Esophagus (tissue), 2 donors: ENCODE data around the gene FMNL2. TPM values are rescaled to one million over a fixed set of nuclear protein-coding genes. Genes with fewer than 3 reads are reported as not detected.

ENCODE experiments used
- H3K27ac ChIP-seq, 2 donors: one replicate each; pipeline ENCODE4 v1.5.1; 2013; ENCODE audit warnings: low read depth in 2 of 2, mild to moderate bottlenecking in 2 of 2, inconsistent platforms in 1 of 2, low read length in 1 of 2, moderate library complexity in 1 of 2
- H3K27me3 ChIP-seq, 2 donors: one replicate each; pipeline ENCODE4 v1.6.1; 2013; ENCODE audit warnings: low read length in 2 of 2, control low read depth in 1 of 2, mild to moderate bottlenecking in 1 of 2; ENCODE audit not compliant: insufficient read depth in 2 of 2, control insufficient read depth in 1 of 2
- H3K36me3 ChIP-seq, 2 donors: one replicate each; pipeline ENCODE4 v1.6.1; 2013; ENCODE audit warnings: low read length in 1 of 2; ENCODE audit not compliant: control insufficient read depth in 2 of 2, insufficient read depth in 2 of 2
- H3K4me1 ChIP-seq, 2 donors: one replicate each; pipeline ENCODE4 v1.6.1; 2013; ENCODE audit warnings: low read length in 1 of 2; ENCODE audit not compliant: control insufficient read depth in 2 of 2, insufficient read depth in 2 of 2
- H3K4me3 ChIP-seq, 2 donors: one replicate each; pipeline ENCODE4 v1.5.1; 2013; ENCODE audit warnings: low read length in 2 of 2, mild to moderate bottlenecking in 2 of 2, low read depth in 1 of 2, moderate library complexity in 1 of 2
- H3K9me3 ChIP-seq, 2 donors: one replicate each; pipeline ENCODE4 v1.6.1; 2013; ENCODE audit warnings: mild to moderate bottlenecking in 2 of 2, low read depth in 1 of 2, low read length in 1 of 2, moderate library complexity in 1 of 2; ENCODE audit not compliant: control insufficient read depth in 2 of 2, insufficient read depth in 1 of 2
- WGBS, 2 donors: extraction: QIAGEN DNeasy Blood & Tissue Kit; methylation state at CpG; one replicate each; pipeline ENCODE4 v1.1.7; 2013; 5-methylcytosine and 5-hydroxymethylcytosine counted together
- polyA plus RNA-seq, 2 donors: library from polyadenylated mRNA; stranded (reverse); fragments of 200-250 nt; gene quantifications; one replicate each; pipeline ENCODE4 v1.2.3, GENCODE V29; 2013
- donor health status: healthy with polysubstance abuse.
- donor health status: Bipolar disorder and iron deficiency.

The FMNL2 gene
- polyA plus RNA-seq, result 1 to 10 TPM; 4.2 to 5.3 TPM

GRCh38 chr2:152335016-152335725 lies at the start of gene FMNL2:
FMNL2 (plus strand) TSS chr2:152335174.
- Histone ChIP-seq H3K27me3 (no peaks in the 10 kb centered on the region), H3K4me3 (peak within 1 kb of the TSS; percentile 67 to 93), H3K4me1 (no peaks in the 10 kb centered on the region), H3K9me3 (no peaks in the 10 kb centered on the region), H3K36me3 (no peaks in the 10 kb centered on the region), H3K27ac (peak within 1 kb of the TSS; percentile 29 to 68)
- 0 to 1% methylated on average over 61 to 85 of the region's 85 CpGs for whole genome bisulfite sequencing, 2 donors

GRCh38 chr2:152292991-152293390 lies 42.0 kb upstream of the FMNL2 start:
- Histone ChIP-seq H3K27me3 (no peaks in the 10 kb centered on the region), H3K4me3 (no peak overlapping the region), H3K36me3 (no peaks in the 10 kb centered on the region), H3K27ac (no peak overlapping the region), H3K9me3 (no peaks in the 10 kb centered on the region), H3K4me1 (no peaks in the 10 kb centered on the region)

GRCh38 chr2:152297715-152298114 lies 37.3 kb upstream of the FMNL2 start:
- 97 to 98% methylated on average over 2 of the region's 2 CpGs for WGBS, 2 donors
- H3K36me3 ChIP-seq, result no peaks in the 10 kb centered on the region
- H3K27me3 ChIP-seq, result no peaks in the 10 kb centered on the region
- no peaks in the 10 kb centered on the region for H3K9me3 ChIP-seq
- no peaks in the 10 kb centered on the region for H3K4me1 ChIP-seq
- H3K4me3 ChIP-seq, result no peak overlapping the region
- H3K27ac ChIP-seq, result no peak overlapping the region

DNA sequence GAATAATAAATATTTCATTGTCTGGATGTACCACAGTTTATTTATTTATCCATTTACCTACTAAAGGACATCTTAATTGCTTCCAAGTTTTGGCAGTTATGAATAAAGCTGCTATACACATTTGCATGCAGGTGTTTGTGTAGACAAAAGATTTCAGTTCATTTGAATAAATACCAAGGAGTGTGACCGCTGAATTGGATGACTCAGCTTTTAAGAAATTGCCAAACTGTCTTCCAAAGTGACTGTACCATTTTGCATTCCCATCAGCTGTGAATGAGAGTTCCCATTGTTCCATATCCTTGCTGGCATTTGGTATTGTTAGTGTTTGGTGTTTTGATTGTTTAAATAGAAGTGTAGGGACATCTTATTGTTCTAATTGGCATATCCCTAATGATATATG lies 36.2 kb upstream of the FMNL2 start:
- Histone ChIP-seq H3K4me3 (no peak overlapping the region), H3K27me3 (no peaks in the 10 kb centered on the region), H3K4me1 (no peaks in the 10 kb centered on the region), H3K36me3 (no peaks in the 10 kb centered on the region), H3K9me3 (no peaks in the 10 kb centered on the region), H3K27ac (no peak overlapping the region)
- 35 to 59% methylated on average over 1 of the region's 1 CpG for WGBS, 2 donors

GRCh38 chr2:152301131-152301530 lies 33.8 kb upstream of the FMNL2 start:
- 86% methylated on average over 3 of the region's 3 CpGs for WGBS, 2 donors
- H3K4me3 ChIP-seq, result no peak overlapping the region
- no peak overlapping the region for H3K27ac ChIP-seq
- H3K36me3 ChIP-seq, result no peaks in the 10 kb centered on the region
- no peaks in the 10 kb centered on the region for H3K9me3 ChIP-seq
- no peaks in the 10 kb centered on the region for H3K4me1 ChIP-seq
- H3K27me3 ChIP-seq, result no peaks in the 10 kb centered on the region

DNA sequence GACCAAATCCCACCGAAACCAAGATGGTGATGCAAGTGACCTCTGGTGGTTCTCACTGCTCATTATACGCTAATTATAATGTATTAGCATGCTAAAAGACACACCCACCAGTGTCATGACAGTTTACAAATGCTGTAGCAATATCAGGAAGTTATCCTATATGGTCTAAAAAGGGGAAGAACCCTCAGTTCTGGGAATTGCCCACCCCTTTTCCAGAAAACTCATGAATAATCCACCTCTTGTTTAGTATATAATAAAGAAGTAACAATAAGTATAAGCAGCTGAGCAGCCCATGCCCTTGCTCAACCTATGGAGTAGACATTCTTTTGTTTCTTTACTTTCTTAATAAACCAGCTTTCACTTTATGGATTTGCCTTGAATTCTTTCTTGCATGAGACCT lies 31.0 kb upstream of the FMNL2 start:
- Histone ChIP-seq H3K9me3 (no peaks in the 10 kb centered on the region), H3K27me3 (no peaks in the 10 kb centered on the region), H3K27ac (no peak overlapping the region), H3K36me3 (no peaks in the 10 kb centered on the region), H3K4me3 (no peak overlapping the region), H3K4me1 (no peaks in the 10 kb centered on the region)
- WGBS, 2 donors, result 96 to 97% methylated on average over 2 of the region's 2 CpGs

GRCh38 chr2:152304836-152305235 lies 30.1 kb upstream of the FMNL2 start:
- Histone ChIP-seq H3K9me3 (no peaks in the 10 kb centered on the region), H3K27me3 (no peaks in the 10 kb centered on the region), H3K36me3 (no peaks in the 10 kb centered on the region), H3K27ac (no peak overlapping the region), H3K4me3 (no peak overlapping the region), H3K4me1 (no peaks in the 10 kb centered on the region)
- WGBS, 2 donors, result 53 to 69% methylated on average over 1 of the region's 1 CpG

GRCh38 chr2:152307863-152308262 lies 27.1 kb upstream of the FMNL2 start:
- Histone ChIP-seq H3K27me3 (no peaks in the 10 kb centered on the region), H3K36me3 (no peaks in the 10 kb centered on the region), H3K4me3 (no peak overlapping the region), H3K9me3 (no peaks in the 10 kb centered on the region), H3K4me1 (no peaks in the 10 kb centered on the region), H3K27ac (no peak overlapping the region)
- 57 to 69% methylated on average over 1 of the region's 1 CpG for WGBS, 2 donors

GRCh38 chr2:152309352-152310214 lies 25.4 kb upstream of the FMNL2 start:
- Histone ChIP-seq H3K4me3 (no peak overlapping the region), H3K27ac (no peak overlapping the region), H3K36me3 (no peaks in the 10 kb centered on the region), H3K4me1 (no peaks in the 10 kb centered on the region), H3K9me3 (no peaks in the 10 kb centered on the region), H3K27me3 (no peaks in the 10 kb centered on the region)
- 65 to 68% methylated on average over 13 of the region's 13 CpGs for WGBS, 2 donors
